Thyroid gland (tissue), 4 donors: ENCODE results near the gene RPL14.

ENCODE experiments used
- POLR2A ChIP-seq, 2 donors: fragments of 450-650 bp; IDR thresholded peaks; one replicate each; pipeline ENCODE4 v1.6.1; 2017; ENCODE audit warnings: antibody characterized with exemption in 2 of 2, mild to moderate bottlenecking in 2 of 2, moderate library complexity in 1 of 2
- TF ChIP-seq, protein P1 (sequence below), 6 experiments: fragments of 200-600 bp in 3 of 6; fragments of 450-650 bp in 3 of 6; sonication (generic) in 3 of 6; IDR thresholded peaks; one replicate each; pipeline ENCODE4 v1.5.1; 2016 to 2019; ENCODE audit warnings: antibody characterized with exemption in 6 of 6, mild to moderate bottlenecking in 2 of 6, inconsistent platforms in 1 of 6, moderate library complexity in 1 of 6

DNA sequence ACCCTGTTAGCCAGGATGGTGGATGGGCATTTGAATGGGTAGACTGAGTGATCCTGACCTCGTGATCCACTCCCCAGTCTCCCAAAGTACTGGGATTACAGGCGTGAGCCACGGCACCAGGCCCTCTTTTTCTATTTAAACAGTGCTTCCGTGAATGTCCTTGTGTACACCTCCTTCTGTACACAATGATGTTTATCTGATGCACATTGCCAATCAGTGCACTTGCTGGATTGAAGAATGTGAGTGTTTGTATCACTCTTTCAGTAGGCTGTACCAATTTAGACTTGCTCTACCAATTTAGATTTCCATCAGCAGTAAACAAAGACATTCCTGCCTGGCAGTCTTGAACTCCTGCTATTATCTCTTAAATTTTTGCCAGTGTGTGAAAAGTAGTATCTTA is 10.9 kb downstream of the RPL14 start:
- TF ChIP-seq, protein P1, sequence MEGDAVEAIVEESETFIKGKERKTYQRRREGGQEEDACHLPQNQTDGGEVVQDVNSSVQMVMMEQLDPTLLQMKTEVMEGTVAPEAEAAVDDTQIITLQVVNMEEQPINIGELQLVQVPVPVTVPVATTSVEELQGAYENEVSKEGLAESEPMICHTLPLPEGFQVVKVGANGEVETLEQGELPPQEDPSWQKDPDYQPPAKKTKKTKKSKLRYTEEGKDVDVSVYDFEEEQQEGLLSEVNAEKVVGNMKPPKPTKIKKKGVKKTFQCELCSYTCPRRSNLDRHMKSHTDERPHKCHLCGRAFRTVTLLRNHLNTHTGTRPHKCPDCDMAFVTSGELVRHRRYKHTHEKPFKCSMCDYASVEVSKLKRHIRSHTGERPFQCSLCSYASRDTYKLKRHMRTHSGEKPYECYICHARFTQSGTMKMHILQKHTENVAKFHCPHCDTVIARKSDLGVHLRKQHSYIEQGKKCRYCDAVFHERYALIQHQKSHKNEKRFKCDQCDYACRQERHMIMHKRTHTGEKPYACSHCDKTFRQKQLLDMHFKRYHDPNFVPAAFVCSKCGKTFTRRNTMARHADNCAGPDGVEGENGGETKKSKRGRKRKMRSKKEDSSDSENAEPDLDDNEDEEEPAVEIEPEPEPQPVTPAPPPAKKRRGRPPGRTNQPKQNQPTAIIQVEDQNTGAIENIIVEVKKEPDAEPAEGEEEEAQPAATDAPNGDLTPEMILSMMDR (IDR thresholded peaks at IDR 0.05) = no peak
- TF ChIP-seq POLR2A (IDR thresholded peaks at IDR 0.05) = no peak
